ENCODE results near the gene EXO1. TPM values are rescaled to one million over a fixed set of nuclear protein-coding genes. Genes with fewer than 3 reads are reported as not detected.

Gene EXO1
- total RNA-seq, 1 experiment from 2014 or later: 36.5 TPM

DNA sequence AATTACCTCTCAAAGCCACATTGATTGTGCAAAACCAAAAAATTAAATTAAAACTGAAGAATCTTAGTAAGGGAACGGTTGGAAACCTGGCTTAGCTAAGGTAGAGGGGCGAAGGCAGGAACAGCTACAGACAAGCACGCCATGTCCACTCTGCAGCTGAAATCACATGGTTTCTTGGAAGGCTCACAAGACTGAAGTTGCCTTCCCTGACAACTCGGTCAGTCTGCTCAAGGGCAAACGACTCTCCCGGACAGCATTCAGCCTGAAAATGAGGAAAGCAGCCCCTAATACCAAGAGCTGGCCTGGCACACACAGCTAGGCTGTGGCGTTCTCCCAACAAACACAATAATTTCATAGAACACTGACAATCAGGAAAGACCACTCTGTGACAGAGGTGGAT lies 86.9 kb downstream of the EXO1 start (continued):
- TF ChIP-seq STAT6 (CRISPR knock-in tag; conservative IDR thresholded peaks at IDR 0.05; ENCODE audit: low read depth) (no peak), IRF2 (CRISPR knock-in tag; IDR thresholded peaks at IDR 0.05; ENCODE audit: borderline replicate concordance, low read depth) (no peak), CREM (CRISPR knock-in tag; IDR thresholded peaks at IDR 0.05) (no peak), ARID4B (CRISPR knock-in tag; IDR thresholded peaks at IDR 0.05; ENCODE audit: borderline replicate concordance) (no peak), PREB (CRISPR knock-in tag; IDR thresholded peaks at IDR 0.05; ENCODE audit: borderline replicate concordance) (no peak), ZNF396 (CRISPR knock-in tag; IDR thresholded peaks at IDR 0.05; ENCODE audit: borderline replicate concordance) (no peak), ETV6 (CRISPR knock-in tag; IDR thresholded peaks at IDR 0.05) (no peak), OVOL2 (CRISPR knock-in tag; IDR thresholded peaks at IDR 0.05; ENCODE audit: borderline replicate concordance) (no peak), RELA (CRISPR knock-in tag; IDR thresholded peaks at IDR 0.05; ENCODE audit: borderline replicate concordance) (no peak)
- TF ChIP-seq, protein P1, sequence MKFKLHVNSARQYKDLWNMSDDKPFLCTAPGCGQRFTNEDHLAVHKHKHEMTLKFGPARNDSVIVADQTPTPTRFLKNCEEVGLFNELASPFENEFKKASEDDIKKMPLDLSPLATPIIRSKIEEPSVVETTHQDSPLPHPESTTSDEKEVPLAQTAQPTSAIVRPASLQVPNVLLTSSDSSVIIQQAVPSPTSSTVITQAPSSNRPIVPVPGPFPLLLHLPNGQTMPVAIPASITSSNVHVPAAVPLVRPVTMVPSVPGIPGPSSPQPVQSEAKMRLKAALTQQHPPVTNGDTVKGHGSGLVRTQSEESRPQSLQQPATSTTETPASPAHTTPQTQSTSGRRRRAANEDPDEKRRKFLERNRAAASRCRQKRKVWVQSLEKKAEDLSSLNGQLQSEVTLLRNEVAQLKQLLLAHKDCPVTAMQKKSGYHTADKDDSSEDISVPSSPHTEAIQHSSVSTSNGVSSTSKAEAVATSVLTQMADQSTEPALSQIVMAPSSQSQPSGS (CRISPR knock-in tag; IDR thresholded peaks at IDR 0.05; ENCODE audit: borderline replicate concordance, low read depth): no peak

Other genes starting within 250 kb of the EXO1 start
- 53.5 to 60.4 TPM (median 56.9 TPM) in 3 replicates for gene CHML, start 207.8 kb upstream of the EXO1 start, total RNA-seq (2021)
- 14.4 to 17.2 TPM (median 15.2 TPM) in 3 replicates for gene OPN3, start 207.8 kb upstream of the EXO1 start, total RNA-seq (2021)
- not detected in 3 replicates for gene WDR64, start 195.9 kb upstream of the EXO1 start, total RNA-seq (2021)
- gene BECN2, start 109.6 kb downstream of the EXO1 start, total RNA-seq (2021): not detected in 3 replicates
- 1.5 to 3.0 TPM (median 2.1 TPM) in 3 replicates for gene MAP1LC3C, start 150.9 kb downstream of the EXO1 start, total RNA-seq (2021)